Heart right ventricle (tissue), 16 donors: ENCODE results near the gene LAMA2. TPM values are rescaled to one million over a fixed set of nuclear protein-coding genes. Genes with fewer than 3 reads are reported as not detected.

ENCODE experiments used
- ATAC-seq, 8 donors: fragments of 200-7000 bp; cut with Tn5 transposase; one replicate each; pipeline ENCODE4 v1.9.1; 2020; ENCODE audit warnings: mild to moderate bottlenecking in 8 of 8, moderate library complexity in 8 of 8, moderate number of reproducible peaks in 1 of 8
- DNase-seq, 2 donors: peaks; one replicate each; pipeline ENCODE4 v3.0.0-alpha.2; 2020
- H3K27ac ChIP-seq, 10 donors: fragments of 200-600 bp; sonication (generic) in 2 of 10; one replicate each; pipeline versions ENCODE4 v1.5.0 to v1.8.0; 2020 to 2022; ENCODE audit warnings: mild to moderate bottlenecking in 3 of 10
- H3K27me3 ChIP-seq, 7 donors: fragments of 200-600 bp; one replicate each; pipeline ENCODE4 v1.8.0; 2021 to 2022; ENCODE audit warnings: mild to moderate bottlenecking in 2 of 7
- H3K36me3 ChIP-seq, 9 donors: fragments of 200-600 bp; sonication (generic) in 1 of 9; one replicate each; pipeline versions ENCODE4 v1.5.0 to v1.8.0; 2020 to 2022; ENCODE audit warnings: mild to moderate bottlenecking in 2 of 9
- H3K4me1 ChIP-seq, 9 donors: fragments of 200-600 bp; sonication (generic) in 1 of 9; one replicate each; pipeline versions ENCODE4 v1.5.0 to v1.8.0; 2020 to 2022; ENCODE audit warnings: mild to moderate bottlenecking in 4 of 9
- H3K4me3 ChIP-seq, 10 donors: fragments of 200-600 bp; sonication (generic) in 2 of 10; one replicate each; pipeline versions ENCODE4 v1.5.0 to v1.8.0; 2020 to 2022; ENCODE audit warnings: mild to moderate bottlenecking in 7 of 10, moderate library complexity in 2 of 10
- H3K9me3 ChIP-seq, 11 donors: fragments of 200-600 bp in 10 of 11; sonication (generic) in 2 of 11; one replicate each; pipeline versions ENCODE4 v1.5.0 to v1.8.0; 2013 to 2022; ENCODE audit warnings: mild to moderate bottlenecking in 2 of 11, control low read depth in 1 of 11, moderate library complexity in 1 of 11
- CTCF ChIP-seq, 9 donors: fragments of 200-600 bp; sonication (generic) in 2 of 9; IDR thresholded peaks; one replicate each; pipeline versions ENCODE4 v1.5.0 to v1.8.0; 2021 to 2022; ENCODE audit warnings: antibody characterized with exemption in 9 of 9, mild to moderate bottlenecking in 5 of 9, moderate library complexity in 1 of 9
- WGBS, 2 donors: extraction: QIAGEN DNeasy Blood & Tissue Kit; methylation state at CpG; one replicate each; pipeline ENCODE4 v1.1.7; 2013; ENCODE audit warnings: inconsistent platforms in 1 of 2; 5-methylcytosine and 5-hydroxymethylcytosine counted together
- intact Hi-C, 10 donors: fragments of 100-400 bp; cut with DNase I; formaldehyde crosslinking; loops; one replicate each; pipeline versions ENCODE4 v1.11.1 to v1.14.2; 2022
- polyA plus RNA-seq, 2 donors: library from polyadenylated mRNA; stranded (reverse); fragments of 200-250 nt; gene quantifications; one replicate each; pipeline ENCODE4 v1.2.3, GENCODE V29; 2013
- total RNA-seq, 10 donors: library from RNA; stranded (reverse); fragmentation: NEBNext Ultra II Directional in 3 of 10; extraction: Animal tissue kit (Norgen Biotek cat#: 25700) in 3 of 10; gene quantifications; one replicate each; pipeline versions ENCODE4 v1.2.1 to v1.2.4, GENCODE V29; 2021 to 2023
- donor health status: Arrhythmogenic right ventricular cardiomyopathy.
- donor health status: ischemic (EF 13 %, LVEDD 7.1; RV severe dilation, severe dysfunction).
- donor health status: healthy with polysubstance abuse.
- donor health status: DM: no; HTN: yes; CAD: no.
- donor health status: DM: no; HTN: no; CAD: no.
- donor health status: ischemic (EF 25% LVEDD 6.9; RV normal size, moderate dysfunction).
- donor health status: ischemic (EF 25% LVEDD 5.7; RV mildly dilated, moderate dysfunction).
- donor health status: healthy.
- donor health status: DM: yes; HTN: yes; CAD: no.
- donor health status: Ischemic cardiomyopathy.
- donor health status: ischemic (EF 35%, LVEDD 5.7; RV mildly dilated, moderate dysfunction).
- donor health status: nonischemic (EF 11% LVEDD 7.7; RV severe dilation, severe dysfunction).
- donor health status: DM: yes; HTN: yes; CAD: no.
- donor health status: PGD.
- donor health status: ischemic (EF 29% LVEDD 5.4; RV normal size, mild dysfunction).
- donor health status: nonischemic (EF 23%, LVEDD 6.1; RV moderate dilation, normal function).

Gene LAMA2
- total and polyA plus RNA-seq, 12 donors, result 31.1 to 293 (median 223) TPM

DNA sequence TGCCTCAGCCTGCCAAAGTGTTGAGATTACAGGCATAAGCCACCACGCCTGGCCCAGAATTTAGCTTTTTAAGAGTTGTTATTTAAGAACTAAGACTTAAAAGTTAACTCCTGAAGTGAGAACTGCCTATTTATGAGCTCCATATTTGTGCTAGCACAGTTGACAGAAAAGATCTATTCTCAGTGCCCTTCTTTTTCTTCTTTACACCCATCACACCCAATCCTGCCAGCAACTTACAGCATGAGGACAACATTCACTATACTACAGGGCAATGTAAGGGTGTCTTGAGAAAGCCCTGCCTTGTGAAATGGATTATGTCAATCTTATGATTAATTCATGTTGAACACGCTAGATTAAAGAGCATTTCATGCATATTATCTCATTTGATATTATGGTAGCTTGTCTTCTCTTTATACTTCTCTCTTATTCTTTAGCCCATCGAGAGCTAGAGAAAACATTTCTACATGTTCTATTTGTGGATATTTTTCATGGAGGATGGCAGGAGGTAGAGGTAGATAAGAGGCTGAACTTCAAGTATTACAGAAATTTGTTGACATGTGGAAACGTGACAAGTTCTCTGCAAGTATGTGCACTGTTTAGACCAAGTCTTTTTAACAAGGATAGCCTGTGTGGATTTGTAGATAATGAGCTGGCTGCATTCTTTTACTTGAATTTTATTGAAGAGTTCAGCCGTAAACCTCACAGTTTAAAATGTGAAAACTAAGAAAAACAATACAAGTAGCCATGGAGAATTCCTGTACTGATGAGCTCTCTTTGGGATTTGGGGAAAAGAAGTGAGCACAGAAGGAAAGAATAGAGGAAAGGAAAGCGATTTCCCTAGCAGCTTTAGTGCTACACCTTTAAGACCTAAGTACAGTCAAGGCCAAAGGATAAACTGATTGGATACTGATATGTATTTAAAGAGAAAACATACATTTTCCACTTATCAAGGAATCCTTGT, 614.8 kb downstream of the LAMA2 start:
- 44 to 57% methylated on average over 6 of the region's 6 CpGs for WGBS, 2 donors
- DNase-seq (no peak), ATAC-seq (no peak)
- H3K27ac ChIP-seq, result peak overlapping the region in 5 of 10 donors; percentile 29 to 53 (median 33)
- intact Hi-C loops, result loop anchor here in 6 of 10 donors (2.0 to 10.0 kb wide), 7 partner anchors 75 to 527 kb away; no protein-coding TSS in a partner anchor
- peaks cover 0 to 88% (median 16%) of the 10 kb centered on the region in 9 donors for H3K36me3 ChIP-seq
- H3K4me1 ChIP-seq, result peaks cover 3 to 59% (median 27%) of the 10 kb centered on the region in 9 donors
- no peaks in the 10 kb centered on the region for H3K27me3 ChIP-seq
- no peak overlapping the region for H3K4me3 ChIP-seq
- H3K9me3 ChIP-seq, result no peaks in the 10 kb centered on the region
- no peak for TF ChIP-seq CTCF (IDR thresholded peaks at IDR 0.05)

GRCh38 chr6:129498541-129498940, 615.6 kb downstream of the LAMA2 start:
- TF ChIP-seq CTCF (IDR thresholded peaks at IDR 0.05), result no peak
- intact Hi-C loops, result loop anchor here in 6 of 10 donors (2.0 to 10.0 kb wide), 7 partner anchors 74 to 526 kb away; no protein-coding TSS in a partner anchor
- ATAC-seq, result no peak
- DNase-seq, result no peak
- Histone ChIP-seq H3K27me3 (no peaks in the 10 kb centered on the region), H3K4me3 (no peak overlapping the region), H3K4me1 (peaks cover 3 to 64% (median 30%) of the 10 kb centered on the region in 9 donors), H3K36me3 (peaks cover 0 to 88% (median 18%) of the 10 kb centered on the region in 9 donors), H3K9me3 (no peaks in the 10 kb centered on the region), H3K27ac (peak overlapping the region in 3 of 10 donors; percentile 33 to 53 (median 38))
- WGBS, 2 donors, result 87 to 92% methylated on average over 2 of the region's 2 CpGs

GRCh38 chr6:129498950-129499842, 616.3 kb downstream of the LAMA2 start:
- Histone ChIP-seq H3K4me3 (no peak overlapping the region), H3K36me3 (peaks cover 0 to 86% (median 15%) of the 10 kb centered on the region in 9 donors), H3K9me3 (no peaks in the 10 kb centered on the region), H3K27ac (peak overlapping the region in 2 of 10 donors; percentile 33 to 53), H3K27me3 (no peaks in the 10 kb centered on the region), H3K4me1 (peaks cover 3 to 64% (median 30%) of the 10 kb centered on the region in 9 donors)
- ATAC-seq (peak; percentile 18 to 57 (median 34)), DNase-seq (no peak)
- WGBS, 2 donors, result 28 to 39% methylated on average over 8 of the region's 8 CpGs
- peak; percentile 27 to 75 (median 62) for TF ChIP-seq CTCF (IDR thresholded peaks at IDR 0.05)
- intact Hi-C loops, result loop anchor here in 6 of 10 donors (2.0 to 10.0 kb wide), 7 partner anchors 73 to 526 kb away; no protein-coding TSS in a partner anchor
